Activated CD8-positive, alpha-beta memory T cell treated with anti-CD3 and anti-CD28 coated beads, Interleukin-2, amount 50 U/mL, for 4 hours (primary cell): ENCODE data around the gene CELA1.
A peak's percentile ranks its signal among the peaks of the same experiment; 100 is the strongest.
"Not testable (repeated sequence)": the region's sequence is repeated elsewhere in the genome, so short reads cannot be mapped to it uniquely, and the experiment has no call there.

Experiments used
- DNase-seq: peaks from one replicate; pipeline ENCODE4 v3.0.0-alpha.2; 2020

The CELA1 gene

DNA sequence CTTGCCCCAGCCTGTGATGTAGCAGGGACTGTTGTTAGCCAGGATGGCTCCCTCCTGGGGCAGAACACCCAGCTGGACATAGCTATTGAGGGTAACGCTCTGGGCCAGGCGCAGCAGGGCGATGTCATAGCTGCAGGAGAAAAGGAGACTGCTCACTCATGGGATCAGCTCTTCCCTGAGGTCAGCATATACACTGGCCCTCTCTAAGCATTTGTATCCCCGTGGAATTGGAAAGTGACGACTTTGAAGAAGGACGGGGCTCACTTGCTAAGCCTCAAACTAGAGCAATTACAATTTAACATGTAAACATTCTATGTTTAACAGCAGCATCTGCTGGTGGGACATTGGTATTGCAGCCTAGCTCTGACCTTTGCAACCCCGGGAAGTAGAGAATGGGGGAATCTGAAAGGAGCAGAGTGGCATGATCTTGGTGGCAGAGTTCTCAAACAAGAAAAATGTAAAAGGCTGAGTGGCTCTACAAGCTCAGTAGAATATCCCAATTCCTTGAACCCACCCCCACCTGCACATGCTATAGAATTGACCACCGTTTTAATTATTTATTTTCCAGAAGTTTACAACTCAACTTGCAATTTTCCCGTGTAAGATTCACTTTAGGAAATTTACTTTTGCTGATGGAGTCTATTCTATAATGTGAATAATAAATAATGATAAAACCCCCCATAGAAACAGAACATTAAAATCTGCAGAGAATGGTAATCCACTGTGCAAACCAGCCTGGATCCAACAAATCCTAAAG is 5.0 kb downstream of the CELA1 start:
- DNase-seq, result peak; percentile 75

DNA sequence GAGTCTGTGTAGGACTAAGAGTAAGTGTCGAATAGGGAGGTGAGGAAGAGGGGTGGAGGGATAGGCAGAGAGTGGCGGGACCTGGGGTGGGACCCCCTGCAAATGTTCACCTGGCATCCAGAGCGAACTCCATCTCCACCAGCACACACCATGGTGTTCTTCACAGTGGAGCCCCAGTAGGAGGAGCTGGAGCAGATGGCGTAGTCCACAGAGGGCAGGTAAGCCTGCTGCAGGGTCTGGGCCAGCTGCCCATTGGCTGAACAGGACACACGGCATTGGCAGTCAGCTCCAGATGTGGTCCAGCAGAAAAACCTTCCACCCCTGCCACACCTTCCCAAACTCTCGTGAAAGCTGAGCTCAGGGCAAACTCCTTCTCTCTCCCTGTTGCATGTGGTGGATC is 6.7 kb downstream of the CELA1 start:
- no peak for DNase-seq

DNA sequence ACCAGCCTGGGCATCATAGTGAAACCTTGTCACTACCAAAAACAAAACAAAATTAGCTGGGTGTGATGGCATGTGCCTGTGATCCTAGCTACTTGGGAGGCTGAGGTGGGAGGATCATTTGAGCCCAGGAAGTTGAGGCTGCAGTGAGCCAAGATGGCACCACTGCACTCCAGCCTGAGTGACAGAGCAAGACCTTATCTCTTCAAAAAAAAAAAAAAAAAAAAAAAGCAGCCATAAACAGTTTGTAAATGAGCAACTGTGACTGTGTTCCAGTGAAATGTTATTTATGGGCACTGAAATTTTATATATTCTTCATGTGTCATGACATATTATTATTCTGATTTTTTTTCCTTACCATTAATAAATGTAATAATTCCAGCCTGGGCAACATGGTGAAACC is 9.1 kb downstream of the CELA1 start:
- not testable (repeated sequence) for DNase-seq

DNA sequence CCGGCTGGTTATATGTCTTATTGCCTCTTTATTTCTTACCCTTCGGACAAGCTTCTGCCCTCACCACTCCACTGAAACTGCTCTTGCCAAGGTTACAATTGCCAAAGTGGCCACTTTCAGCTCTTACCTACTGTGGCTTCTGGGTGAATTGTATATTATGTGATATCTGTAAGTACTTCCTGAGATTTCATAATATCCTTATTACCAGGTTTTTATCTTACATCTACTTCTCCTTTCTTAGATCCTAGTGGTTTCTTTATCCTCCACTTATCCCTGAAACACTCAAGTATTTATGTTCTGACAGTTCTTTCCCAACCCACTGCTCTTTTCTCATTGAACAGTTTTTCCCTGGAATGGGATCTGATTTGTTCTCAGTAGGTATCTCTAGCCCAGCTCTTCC is 10.5 kb downstream of the CELA1 start:
- DNase-seq, result no peak

DNA sequence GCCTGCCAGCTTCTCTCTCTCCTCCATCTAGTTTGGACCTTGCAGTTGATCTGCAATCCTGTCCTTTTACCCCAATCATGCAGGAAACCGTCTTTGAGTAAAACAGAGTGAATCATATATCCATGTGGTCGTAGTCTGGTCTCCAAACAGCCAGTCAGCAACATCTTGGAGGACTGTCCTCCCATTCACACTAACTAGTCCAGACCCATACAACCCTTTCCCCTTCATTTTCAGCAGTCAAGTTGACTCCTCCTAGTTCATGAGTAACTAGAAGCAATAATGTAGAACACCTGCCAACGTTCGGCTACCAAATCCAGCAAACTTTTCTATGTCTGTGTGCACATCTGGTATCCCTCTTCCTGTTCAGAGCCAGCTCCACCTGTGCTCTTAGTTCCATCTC is 11.7 kb downstream of the CELA1 start:
- no peak for DNase-seq

DNA sequence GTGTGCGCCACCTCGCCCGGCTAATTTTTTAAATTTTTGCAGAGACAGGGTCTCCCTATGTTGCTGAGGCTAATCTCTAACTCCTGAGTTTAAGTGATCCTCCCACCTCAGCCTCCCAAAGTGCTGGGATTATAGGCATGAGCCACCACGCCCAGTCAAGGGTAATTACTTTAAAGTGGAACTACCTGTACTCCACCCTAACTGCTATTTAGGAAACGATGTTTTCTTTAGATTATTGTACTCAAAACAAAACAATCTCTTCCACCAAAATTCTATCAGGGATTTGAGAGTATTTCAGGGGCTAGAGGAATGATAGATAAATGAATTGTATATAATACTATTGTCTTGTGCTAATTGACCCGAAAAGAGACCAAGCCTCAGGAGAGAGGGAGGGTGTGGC is 12.9 kb downstream of the CELA1 start:
- no peak for DNase-seq

DNA sequence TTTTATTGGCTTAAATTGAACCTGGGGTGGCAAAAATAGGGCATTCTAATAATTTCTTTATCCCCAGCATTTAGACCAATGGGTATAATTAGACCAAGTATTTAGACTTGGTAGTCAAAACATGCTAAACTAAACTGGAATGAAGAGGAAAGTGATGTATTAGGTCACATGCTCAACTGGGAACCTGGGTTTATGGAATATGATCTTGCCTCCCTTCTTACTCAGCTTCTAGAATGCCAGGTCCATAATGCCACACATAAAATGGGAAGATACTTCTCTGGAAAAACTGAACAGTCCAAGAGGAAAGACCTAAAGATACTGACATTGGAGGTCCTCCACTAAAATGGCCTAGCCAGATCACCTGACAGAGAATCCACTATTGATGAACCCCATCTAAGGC is 16.3 kb downstream of the CELA1 start:
- no peak for DNase-seq

DNA sequence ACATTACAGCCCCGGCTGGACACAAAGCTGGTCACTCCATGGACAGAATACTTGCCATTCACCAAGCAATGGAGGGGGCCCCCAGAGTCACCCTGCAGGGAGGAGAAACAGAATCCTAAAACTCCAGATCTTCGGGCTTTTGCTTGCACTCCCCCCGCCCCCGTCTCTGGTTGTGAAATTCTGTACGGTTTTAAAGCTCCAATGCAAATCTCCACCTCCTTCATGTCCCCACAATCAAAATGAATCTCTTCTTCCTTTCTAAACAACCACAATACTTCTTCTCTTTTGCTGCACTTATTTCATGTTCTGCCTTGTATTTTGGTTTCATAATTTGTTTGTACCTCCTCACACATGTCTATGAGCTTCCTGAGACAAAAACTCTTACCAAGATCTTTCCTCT is 16.7 kb downstream of the CELA1 start:
- no peak for DNase-seq

DNA sequence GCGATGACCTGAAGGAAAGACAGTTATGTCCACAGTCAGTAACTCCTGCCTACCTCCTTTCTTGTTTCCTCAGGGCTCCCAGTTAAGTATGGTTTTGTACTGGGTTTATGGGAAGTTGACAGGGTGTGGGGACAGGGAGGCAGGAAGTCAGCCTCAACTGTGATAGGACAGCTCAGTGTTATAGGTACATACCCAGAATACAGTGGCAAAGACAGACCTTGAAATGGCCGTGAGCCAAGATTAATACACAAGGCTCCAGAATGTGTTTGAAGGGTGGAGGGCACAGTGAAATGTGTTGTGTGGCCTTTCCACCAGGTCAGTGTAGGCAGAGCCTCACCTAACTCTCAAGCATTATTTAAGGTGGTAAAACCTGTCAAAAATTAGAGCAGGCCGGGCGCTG is 17.9 kb downstream of the CELA1 start:
- DNase-seq, result no peak

DNA sequence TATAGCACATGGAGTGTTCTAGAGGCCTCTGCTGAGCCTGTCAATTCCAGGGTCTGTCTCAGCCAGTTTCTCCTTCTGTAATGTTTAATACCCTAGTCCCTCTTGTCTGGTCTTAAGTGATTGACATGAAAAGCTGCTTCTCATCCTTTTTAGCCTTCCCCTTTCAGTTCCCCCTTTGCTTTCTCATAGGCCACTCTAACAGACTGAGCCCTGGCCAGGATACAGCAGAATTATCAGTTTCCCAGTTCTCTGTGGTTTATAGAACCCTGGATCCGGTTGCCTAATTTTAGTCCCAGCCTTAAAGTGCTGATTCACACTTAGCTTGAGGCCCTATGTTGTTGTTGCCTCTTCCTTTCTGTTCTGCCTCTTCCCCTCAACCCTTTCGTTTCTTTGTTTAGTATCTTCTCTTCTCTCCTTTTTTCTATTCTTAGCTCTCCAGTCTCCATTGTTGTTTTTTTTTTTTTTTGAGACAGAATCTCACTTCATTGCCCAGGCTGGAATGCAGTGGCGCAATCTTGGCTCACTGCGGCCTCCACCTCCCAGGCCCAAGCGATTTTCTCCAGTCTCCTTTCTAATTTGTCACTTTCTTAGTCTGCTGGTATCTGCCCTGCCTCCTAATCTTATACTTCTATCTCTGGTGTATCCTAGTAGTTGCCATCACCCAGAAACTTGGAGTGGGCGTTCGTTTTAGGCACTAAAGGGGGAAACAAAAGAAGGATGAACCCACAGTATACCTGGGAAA is 19.6 kb downstream of the CELA1 start:
- no peak for DNase-seq

DNA sequence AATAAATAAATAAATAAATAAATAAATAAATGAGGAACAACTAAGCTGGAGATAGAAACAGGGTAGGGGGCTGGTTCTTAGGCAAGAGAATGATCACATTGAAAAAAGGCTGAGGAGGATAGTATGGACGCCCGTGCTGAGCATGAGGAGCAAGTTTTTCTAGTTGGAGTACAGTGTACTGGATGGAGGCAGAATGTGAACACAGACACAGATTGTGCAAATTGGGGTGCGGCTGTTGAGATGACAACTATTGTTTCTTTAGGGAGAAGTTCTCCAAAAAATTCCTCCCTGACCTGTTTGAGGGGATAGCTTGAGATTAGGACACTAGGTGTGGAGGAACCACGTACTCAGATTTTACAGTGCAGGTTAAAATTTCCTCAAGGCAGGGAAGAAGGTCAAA is 21.5 kb downstream of the CELA1 start:
- DNase-seq, result no peak

DNA sequence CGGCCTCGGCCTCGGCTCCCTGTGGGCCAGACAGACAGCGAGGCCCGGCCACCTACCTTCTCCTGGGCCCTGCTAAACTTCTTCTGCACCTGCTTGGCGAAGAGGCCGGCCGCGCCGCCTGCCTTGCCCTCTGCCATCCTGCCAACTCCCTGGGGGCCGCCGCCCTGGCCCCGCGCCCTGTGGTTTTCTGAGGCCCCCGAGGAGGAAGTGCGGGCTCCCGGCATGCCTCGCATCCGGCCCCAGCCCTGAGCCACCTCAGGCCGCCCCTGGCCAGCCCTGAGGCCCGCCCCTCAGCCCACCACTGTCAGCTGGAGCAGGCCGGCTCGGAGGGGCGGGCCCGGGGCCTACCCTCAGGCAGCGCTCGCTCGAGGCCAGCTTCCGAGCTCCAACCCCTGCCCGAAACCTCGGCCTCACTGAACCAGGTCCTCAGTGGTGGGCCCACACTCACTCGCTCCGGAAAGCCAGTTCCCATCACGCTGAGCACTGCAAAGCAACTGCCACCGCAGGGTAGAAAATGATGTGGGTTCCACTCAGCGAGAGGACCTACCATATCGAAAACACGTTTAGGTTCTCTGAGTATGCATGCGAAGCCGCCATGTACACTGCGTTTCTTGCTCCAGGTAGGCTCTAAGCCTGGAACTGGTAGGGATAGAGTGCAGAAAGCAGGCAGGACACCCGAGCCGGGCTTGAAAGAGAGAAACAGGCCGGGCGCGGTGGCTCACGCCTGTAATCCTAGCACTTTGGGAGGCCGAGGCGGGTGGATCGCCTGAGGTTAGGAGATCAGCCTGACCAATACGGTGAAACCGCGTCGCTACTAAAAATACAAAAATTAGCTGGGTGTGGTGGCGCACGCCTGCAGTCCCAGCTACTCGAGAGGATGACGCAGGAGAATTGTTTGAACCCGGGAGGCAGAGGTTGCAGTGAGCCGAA is 22.2 kb downstream of the CELA1 start, which contains the start of gene BIN2:
Gene BIN2, minus strand, starts transcription at position 209 of the 930 bp plus-strand sequence. Its CDS starts 72 bp downstream, at position 137.
- DNase-seq, result peak; percentile 58

DNA sequence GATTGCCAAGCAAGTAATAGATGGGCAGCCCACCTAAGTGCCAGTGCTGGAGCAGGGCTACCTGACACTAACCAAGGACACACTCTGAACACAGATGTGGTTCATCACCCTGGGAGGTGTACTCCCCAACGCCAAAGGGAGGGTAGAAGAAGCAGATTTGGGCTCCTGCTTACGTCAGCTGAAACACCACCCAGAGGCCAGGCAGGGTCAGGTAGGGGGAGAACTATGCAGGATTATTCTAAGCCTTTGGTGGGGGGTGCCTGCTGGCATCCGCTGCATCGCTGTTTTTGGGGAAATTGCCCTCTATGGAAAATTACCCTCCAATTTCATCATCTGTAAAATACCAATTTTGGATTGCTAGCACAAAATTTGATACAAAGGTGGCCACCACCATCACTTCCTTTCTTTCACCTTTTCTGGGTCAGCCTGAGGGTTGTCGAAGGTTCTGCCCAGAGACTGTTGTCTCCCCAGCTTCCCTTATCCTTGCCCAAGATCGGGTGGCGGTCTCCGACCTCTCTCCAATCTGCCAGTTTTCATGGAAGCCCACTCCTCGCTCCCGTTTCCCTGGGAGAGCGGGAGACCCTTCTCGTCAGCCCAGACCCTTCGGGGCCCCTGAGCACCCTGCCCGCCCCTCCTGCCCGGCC is 23.0 kb downstream of the CELA1 start:
- DNase-seq, result peak; percentile 52

DNA sequence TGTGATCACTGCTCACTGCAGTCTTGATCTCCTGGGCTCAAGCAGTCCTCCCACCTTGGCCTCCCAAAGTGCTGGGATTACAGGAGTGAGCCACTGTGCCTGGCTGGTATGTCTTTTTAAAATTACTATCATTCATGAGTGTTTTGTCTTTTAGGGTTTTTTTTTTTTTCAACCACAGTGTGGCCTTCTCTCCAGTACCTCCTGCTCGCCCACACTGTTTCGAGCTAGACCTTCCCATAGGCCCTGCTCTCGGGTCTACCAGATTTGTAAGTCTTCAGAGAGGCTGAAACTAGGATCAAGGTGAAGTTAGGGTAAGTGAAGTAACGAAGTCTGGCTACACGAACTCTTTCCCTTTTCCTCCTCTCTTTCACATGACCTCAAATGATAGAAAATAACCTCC is 24.0 kb downstream of the CELA1 start:
- DNase-seq, result peak; percentile 26

DNA sequence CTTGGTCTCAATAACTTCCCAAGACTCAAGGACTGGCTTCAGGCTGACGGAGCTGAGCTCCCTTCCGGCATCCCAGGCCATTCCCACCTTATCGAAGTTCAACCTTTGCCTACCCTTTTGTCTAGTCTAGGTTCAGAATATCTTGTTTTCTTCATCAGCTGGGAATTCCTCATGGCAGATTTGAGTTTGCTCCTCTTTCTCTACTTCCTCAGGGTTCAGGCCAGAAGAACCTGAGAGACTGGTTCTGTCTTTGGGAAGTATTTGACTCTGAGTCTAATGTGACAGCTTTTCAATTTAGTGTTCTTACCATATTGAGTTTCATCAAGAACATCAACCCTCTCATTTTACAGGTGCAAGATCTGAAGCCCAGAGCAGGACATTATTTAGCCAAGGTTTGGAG is 24.6 kb downstream of the CELA1 start:
- DNase-seq, result no peak

DNA sequence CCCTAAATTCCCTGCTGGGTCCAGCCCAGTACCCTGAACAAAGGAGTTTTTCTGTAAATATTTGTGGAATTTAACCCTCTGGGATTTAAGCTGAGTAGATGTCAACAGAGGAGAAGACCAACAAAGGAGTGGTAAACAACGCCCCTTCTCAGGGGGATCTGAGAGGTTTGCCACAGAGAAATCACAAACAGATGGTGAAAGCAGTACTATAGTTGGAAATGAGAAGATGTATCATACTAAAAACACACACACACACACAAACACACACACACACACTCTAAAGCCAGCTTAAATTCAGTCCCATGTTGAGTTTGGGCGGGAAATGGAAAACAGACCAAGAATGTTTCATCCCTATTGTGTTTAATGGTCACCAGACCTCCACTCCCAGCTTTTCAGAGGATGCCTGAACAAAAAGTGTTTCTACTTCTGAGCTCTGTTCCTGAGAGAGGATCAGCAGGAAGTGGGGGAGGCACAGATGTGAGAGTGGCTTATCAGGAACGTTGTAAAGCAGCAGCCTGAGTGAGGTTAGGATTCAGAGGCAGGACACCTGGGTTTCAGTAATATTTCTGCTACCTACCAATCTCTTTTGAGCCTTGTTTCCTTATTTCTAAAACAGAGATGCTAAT is 25.7 kb downstream of the CELA1 start:
- no peak for DNase-seq

DNA sequence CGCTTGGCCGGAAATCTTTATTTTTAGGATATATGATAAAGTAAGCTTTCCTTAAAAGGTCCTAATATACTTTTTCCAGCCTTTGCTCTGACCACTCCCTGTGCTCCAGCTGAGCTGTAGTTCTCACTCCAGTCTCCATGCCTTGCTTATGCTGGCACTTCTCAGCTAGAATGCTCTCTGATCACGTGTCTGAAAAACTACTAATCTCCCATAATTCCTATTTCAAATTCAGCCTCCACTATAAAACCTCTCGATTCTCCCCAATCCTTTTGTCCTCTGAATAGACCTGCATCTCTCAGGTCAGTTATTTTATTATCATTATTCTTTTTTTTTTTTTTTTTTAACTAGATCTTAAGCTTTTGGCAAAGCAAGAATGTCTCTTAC is 26.2 kb downstream of the CELA1 start:
- no peak for DNase-seq

DNA sequence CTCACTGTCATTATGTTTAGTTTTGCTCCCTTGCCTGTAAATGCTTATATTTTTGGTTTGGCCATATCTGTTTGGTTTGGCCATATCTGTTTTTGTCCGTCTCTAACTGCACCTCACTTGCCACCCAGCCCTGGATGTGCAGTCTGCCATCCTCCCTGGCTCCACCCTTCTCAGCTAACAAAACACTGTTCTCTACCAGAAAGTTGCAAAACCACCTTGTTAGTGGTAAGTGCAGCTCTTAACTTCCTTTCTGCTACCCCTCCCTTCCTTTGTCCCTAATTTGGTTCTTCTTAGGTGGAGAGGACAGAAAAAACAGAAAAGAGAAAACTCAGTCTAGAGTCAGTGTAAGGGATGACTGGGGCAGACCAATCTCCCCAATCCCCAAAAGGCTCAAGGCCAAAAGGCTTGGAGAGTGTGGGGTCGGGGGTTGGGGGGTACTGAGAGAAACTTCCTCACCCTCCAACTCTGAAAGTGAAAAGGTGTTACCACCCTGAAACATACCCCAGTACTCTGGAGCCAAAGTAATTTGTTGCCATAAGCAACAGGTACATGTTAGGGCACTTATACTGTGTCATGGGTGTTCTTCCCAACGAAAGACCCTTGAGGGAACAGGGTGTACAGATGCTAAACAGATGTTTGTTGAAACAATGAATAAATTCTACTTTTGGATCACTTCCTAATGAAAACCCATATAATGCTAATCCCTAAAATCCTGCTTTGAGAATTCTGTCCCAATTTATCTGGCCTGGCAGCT is 27.5 kb downstream of the CELA1 start:
- DNase-seq, result peak; percentile 30

DNA sequence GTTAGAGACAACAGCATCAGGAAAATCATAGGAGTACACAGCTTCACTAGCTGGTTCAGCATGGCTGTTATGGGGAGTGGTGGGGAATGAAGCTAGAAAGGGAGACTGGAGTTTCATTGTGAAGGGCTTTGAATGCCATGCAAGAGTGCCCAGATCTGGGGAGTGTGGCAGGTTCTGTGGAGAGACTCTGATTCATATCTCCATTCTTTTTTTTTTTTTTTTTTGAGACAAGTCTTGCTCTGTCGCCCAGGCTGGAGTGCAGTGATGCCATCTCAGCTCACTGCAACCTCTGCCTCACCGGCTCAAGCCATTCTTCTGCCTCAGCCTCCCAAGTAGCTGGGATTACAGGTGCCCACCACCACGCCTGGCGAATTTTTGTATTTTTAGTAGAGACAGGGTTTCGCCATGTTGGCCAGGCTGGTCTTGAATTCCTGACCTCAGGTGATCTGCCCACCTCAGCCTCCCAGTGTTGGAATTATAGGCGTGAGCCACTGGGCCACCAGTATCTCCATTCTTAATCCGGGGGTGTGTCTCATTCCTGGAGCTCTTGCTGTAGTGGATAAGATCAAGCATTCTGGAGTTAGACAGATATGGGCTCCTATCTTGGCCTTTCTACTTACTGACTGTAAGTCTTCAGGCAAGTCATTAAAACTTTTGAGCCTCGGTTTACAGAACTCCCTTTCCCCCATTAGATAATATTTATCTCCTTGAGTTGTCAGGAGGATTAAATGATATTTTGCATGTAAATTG is 28.2 kb downstream of the CELA1 start:
- DNase-seq, result not testable (repeated sequence)

DNA sequence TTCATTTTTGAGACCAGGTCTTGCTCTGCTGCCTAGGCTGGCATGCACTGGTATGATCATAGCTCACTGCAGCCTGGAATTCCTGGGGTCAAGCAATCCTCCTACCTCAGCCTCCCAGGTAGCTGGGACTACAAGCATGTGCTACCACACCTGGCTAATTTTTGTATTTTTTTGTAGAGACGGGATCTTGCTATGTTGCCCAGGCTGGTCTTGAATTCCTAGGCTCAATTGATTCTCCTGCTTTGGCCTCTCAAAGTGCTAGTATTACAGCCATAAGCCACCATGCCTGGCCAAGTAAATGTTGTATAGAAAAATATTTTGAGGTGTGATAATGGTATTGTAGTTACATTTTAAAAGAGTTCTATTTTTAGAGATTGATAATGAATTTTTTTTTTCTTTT is 35.1 kb downstream of the CELA1 start:
- no peak for DNase-seq
